ENCODE data around the gene TEAD1. TPM values are rescaled to one million over a fixed set of nuclear protein-coding genes. Genes with fewer than 3 reads are reported as not detected.

The TEAD1 gene
- total and polyA plus RNA-seq, 2 experiments from 2014 or later, result 24.5 to 103 TPM

DNA sequence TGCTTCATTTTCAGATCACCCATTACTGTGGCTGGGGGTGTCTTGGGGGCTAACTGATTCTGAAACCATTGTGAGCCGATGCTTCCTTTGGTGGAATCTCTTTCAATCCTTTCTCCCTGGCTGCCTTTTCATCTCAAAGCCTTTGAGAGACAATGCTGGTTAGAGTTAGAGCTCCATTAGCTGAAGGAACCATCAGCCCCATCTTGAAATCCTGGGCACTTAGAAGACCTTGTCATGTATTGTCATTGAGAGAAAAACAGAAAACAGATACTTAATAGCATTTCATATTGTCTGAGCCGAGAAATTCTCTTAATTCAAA, 6.7 kb downstream of the TEAD1 start (continued):
- TF ChIP-seq ZNF331 (CRISPR knock-in tag; IDR thresholded peaks at IDR 0.05; ENCODE audit: low read depth) (no peak), NANOG (IDR thresholded peaks at IDR 0.05; ENCODE audit: borderline replicate concordance) (peak; percentile 87; the same call in 1 of the 2 replicates), JUNB (IDR thresholded peaks at IDR 0.05; ENCODE audit: unreplicated experiment) (no peak), CTCF (conservative IDR thresholded peaks at IDR 0.05; ENCODE audit: low read depth in 2 of 2) (no peak)
- TF ChIP-seq, protein P1, sequence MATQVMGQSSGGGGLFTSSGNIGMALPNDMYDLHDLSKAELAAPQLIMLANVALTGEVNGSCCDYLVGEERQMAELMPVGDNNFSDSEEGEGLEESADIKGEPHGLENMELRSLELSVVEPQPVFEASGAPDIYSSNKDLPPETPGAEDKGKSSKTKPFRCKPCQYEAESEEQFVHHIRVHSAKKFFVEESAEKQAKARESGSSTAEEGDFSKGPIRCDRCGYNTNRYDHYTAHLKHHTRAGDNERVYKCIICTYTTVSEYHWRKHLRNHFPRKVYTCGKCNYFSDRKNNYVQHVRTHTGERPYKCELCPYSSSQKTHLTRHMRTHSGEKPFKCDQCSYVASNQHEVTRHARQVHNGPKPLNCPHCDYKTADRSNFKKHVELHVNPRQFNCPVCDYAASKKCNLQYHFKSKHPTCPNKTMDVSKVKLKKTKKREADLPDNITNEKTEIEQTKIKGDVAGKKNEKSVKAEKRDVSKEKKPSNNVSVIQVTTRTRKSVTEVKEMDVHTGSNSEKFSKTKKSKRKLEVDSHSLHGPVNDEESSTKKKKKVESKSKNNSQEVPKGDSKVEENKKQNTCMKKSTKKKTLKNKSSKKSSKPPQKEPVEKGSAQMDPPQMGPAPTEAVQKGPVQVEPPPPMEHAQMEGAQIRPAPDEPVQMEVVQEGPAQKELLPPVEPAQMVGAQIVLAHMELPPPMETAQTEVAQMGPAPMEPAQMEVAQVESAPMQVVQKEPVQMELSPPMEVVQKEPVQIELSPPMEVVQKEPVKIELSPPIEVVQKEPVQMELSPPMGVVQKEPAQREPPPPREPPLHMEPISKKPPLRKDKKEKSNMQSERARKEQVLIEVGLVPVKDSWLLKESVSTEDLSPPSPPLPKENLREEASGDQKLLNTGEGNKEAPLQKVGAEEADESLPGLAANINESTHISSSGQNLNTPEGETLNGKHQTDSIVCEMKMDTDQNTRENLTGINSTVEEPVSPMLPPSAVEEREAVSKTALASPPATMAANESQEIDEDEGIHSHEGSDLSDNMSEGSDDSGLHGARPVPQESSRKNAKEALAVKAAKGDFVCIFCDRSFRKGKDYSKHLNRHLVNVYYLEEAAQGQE (IDR thresholded peaks at IDR 0.05; ENCODE audit: unreplicated experiment), result no peak

GRCh38 chr11:12681466-12681865, 7.2 kb downstream of the TEAD1 start:
- Mint-ChIP-seq H3K4me1 (peaks cover 92% of the 10 kb centered on the region), H3K27ac (peak overlapping the region; percentile 93), H3K4me3 (peak overlapping the region; percentile 69; the same call in 1 of the 3 replicates), H3K9me3 (no peaks in the 10 kb centered on the region), H3K27me3 (ENCODE audit: insufficient read depth, low read depth, poor library complexity) (peaks cover 8% of the 10 kb centered on the region), H3K36me3 (ENCODE audit: low read depth) (peaks cover 7% of the 10 kb centered on the region; the same call in 2 of the 3 replicates)
- peaks cover 90% of the 10 kb centered on the region for H3K4me1 ChIP-seq (ENCODE audit: insufficient read depth)
- H3K4me3 ChIP-seq, result peak overlapping the region; percentile 48; the same call in 1 of the 2 replicates
- DNase-seq (ENCODE audit: low spot score) (no peak), ATAC-seq (no peak; the same call in 2 of the 3 replicates)
- no peaks in the 10 kb centered on the region for H3F3A ChIP-seq (replicated peaks; ENCODE audit: low read depth)
- H4K20me1 ChIP-seq (replicated peaks; ENCODE audit: insufficient read depth), result peaks cover 58% of the 10 kb centered on the region
- peaks cover 88% of the 10 kb centered on the region for H3K79me2 ChIP-seq (replicated peaks; ENCODE audit: insufficient read depth)
- no peaks in the 10 kb centered on the region for H3K9me2 ChIP-seq (ENCODE audit: insufficient read depth)
- peak overlapping the region; percentile 82 for H3K4me2 ChIP-seq
- no peak overlapping the region for H2AFZ ChIP-seq
- H3K27ac ChIP-seq (ENCODE audit: low read depth), result peak overlapping the region; percentile 81
- no peaks in the 10 kb centered on the region for H3K36me3 ChIP-seq (ENCODE audit: insufficient read depth)
- H3K27me3 ChIP-seq (ENCODE audit: insufficient read depth), result peaks cover 21% of the 10 kb centered on the region
- TF ChIP-seq ZNF114 (CRISPR knock-in tag; IDR thresholded peaks at IDR 0.05), result no peak
- TF ChIP-seq, protein P2, sequence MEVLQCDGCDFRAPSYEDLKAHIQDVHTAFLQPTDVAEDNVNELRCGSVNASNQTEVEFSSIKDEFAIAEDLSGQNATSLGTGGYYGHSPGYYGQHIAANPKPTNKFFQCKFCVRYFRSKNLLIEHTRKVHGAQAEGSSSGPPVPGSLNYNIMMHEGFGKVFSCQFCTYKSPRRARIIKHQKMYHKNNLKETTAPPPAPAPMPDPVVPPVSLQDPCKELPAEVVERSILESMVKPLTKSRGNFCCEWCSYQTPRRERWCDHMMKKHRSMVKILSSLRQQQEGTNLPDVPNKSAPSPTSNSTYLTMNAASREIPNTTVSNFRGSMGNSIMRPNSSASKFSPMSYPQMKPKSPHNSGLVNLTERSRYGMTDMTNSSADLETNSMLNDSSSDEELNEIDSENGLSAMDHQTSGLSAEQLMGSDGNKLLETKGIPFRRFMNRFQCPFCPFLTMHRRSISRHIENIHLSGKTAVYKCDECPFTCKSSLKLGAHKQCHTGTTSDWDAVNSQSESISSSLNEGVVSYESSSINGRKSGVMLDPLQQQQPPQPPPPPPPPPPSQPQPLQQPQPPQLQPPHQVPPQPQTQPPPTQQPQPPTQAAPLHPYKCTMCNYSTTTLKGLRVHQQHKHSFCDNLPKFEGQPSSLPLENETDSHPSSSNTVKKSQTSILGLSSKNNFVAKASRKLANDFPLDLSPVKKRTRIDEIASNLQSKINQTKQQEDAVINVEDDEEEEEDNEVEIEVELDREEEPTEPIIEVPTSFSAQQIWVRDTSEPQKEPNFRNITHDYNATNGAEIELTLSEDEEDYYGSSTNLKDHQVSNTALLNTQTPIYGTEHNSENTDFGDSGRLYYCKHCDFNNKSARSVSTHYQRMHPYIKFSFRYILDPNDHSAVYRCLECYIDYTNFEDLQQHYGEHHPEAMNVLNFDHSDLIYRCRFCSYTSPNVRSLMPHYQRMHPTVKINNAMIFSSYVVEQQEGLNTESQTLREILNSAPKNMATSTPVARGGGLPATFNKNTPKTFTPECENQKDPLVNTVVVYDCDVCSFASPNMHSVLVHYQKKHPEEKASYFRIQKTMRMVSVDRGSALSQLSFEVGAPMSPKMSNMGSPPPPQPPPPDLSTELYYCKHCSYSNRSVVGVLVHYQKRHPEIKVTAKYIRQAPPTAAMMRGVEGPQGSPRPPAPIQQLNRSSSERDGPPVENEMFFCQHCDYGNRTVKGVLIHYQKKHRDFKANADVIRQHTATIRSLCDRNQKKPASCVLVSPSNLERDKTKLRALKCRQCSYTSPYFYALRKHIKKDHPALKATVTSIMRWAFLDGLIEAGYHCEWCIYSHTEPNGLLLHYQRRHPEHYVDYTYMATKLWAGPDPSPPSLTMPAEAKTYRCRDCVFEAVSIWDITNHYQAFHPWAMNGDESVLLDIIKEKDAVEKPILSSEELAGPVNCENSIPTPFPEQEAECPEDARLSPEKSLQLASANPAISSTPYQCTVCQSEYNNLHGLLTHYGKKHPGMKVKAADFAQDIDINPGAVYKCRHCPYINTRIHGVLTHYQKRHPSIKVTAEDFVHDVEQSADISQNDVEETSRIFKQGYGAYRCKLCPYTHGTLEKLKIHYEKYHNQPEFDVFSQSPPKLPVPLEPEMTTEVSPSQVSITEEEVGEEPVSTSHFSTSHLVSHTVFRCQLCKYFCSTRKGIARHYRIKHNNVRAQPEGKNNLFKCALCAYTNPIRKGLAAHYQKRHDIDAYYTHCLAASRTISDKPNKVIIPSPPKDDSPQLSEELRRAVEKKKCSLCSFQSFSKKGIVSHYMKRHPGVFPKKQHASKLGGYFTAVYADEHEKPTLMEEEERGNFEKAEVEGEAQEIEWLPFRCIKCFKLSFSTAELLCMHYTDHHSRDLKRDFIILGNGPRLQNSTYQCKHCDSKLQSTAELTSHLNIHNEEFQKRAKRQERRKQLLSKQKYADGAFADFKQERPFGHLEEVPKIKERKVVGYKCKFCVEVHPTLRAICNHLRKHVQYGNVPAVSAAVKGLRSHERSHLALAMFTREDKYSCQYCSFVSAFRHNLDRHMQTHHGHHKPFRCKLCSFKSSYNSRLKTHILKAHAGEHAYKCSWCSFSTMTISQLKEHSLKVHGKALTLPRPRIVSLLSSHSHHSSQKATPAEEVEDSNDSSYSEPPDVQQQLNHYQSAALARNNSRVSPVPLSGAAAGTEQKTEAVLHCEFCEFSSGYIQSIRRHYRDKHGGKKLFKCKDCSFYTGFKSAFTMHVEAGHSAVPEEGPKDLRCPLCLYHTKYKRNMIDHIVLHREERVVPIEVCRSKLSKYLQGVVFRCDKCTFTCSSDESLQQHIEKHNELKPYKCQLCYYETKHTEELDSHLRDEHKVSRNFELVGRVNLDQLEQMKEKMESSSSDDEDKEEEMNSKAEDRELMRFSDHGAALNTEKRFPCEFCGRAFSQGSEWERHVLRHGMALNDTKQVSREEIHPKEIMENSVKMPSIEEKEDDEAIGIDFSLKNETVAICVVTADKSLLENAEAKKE (CRISPR knock-in tag; IDR thresholded peaks at IDR 0.05), result no peak
- TF ChIP-seq EZH2phosphoT487 (IDR thresholded peaks at IDR 0.05; ENCODE audit: unreplicated experiment), result no peak
- TF ChIP-seq EZH2 (IDR thresholded peaks at IDR 0.05; ENCODE audit: low read depth, unreplicated experiment), result no peak
- no peak for TF ChIP-seq NANOG (IDR thresholded peaks at IDR 0.05; ENCODE audit: borderline replicate concordance)
- TF ChIP-seq JUNB (IDR thresholded peaks at IDR 0.05; ENCODE audit: unreplicated experiment), result no peak
- no peak for TF ChIP-seq ZNF331 (CRISPR knock-in tag; IDR thresholded peaks at IDR 0.05; ENCODE audit: low read depth)
- TF ChIP-seq, protein P3, sequence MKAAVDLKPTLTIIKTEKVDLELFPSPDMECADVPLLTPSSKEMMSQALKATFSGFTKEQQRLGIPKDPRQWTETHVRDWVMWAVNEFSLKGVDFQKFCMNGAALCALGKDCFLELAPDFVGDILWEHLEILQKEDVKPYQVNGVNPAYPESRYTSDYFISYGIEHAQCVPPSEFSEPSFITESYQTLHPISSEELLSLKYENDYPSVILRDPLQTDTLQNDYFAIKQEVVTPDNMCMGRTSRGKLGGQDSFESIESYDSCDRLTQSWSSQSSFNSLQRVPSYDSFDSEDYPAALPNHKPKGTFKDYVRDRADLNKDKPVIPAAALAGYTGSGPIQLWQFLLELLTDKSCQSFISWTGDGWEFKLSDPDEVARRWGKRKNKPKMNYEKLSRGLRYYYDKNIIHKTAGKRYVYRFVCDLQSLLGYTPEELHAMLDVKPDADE (IDR thresholded peaks at IDR 0.05), result no peak
